Endothelial cell of umbilical vein (primary cell): ENCODE data around the gene ADTRP.

Experiments
- EZH2 ChIP-seq: IDR thresholded peaks from 2 replicates; pipeline ENCODE4 v1.6.1; 2012; ENCODE audit warnings: borderline replicate concordance, low read depth, mild to moderate bottlenecking, moderate library complexity, low read length, inconsistent platforms; ENCODE audit not compliant: severe bottlenecking
- JUN ChIP-seq: IDR thresholded peaks from 2 replicates; pipeline ENCODE4 v1.6.1; 2011; ENCODE audit warnings: borderline replicate concordance, low read depth; ENCODE audit not compliant: insufficient read length, insufficient read depth
- MYC ChIP-seq: IDR thresholded peaks from one replicate; pipeline ENCODE4 v1.6.1; 2011; ENCODE audit warnings: mild to moderate bottlenecking, low read depth, low read length
- POLR2AphosphoS5 ChIP-seq: IDR thresholded peaks from 2 replicates; pipeline ENCODE4 v1.6.1; 2012; ENCODE audit warnings: low read depth, mild to moderate bottlenecking, control low read depth, low read length, moderate library complexity; ENCODE audit not compliant: insufficient read depth
- TF ChIP-seq, protein P1 (sequence below), 2 donors: IDR thresholded peaks; 1 replicate in 1 of 2; 2 replicates in 1 of 2; pipeline ENCODE4 v1.5.1; 2011; ENCODE audit warnings: low read length in 2 of 2, mild to moderate bottlenecking in 2 of 2, moderate library complexity in 2 of 2, control low read depth in 1 of 2, inconsistent platforms in 1 of 2, low read depth in 1 of 2; ENCODE audit not compliant: insufficient read depth in 1 of 2; ENCODE audit errors: extremely low read depth in 1 of 2
- TF ChIP-seq, protein P2 (sequence below): IDR thresholded peaks from 2 replicates; pipeline ENCODE4 v1.6.1; 2011; ENCODE audit not compliant: insufficient read depth, insufficient read length

DNA sequence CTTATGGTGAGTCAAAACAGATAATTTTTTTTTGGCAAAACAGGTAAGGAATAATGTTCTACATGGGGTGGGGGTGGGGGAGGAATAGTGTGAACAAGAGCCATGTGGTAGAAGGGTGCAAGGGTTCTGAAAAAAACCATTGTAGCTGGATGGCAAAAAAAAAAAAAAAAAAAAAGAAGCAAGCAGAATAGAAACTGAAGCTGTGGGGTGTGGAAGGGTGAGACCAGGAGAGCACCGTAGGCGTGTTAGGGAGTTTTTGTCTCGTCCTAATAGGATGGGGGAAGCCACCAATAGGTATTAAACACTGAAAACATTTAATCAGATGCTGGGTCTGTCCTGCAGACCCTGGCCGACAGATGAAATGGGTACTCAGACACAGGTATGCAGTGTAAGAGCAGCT, 110.1 kb downstream of the ADTRP start:
- TF ChIP-seq, protein P1, sequence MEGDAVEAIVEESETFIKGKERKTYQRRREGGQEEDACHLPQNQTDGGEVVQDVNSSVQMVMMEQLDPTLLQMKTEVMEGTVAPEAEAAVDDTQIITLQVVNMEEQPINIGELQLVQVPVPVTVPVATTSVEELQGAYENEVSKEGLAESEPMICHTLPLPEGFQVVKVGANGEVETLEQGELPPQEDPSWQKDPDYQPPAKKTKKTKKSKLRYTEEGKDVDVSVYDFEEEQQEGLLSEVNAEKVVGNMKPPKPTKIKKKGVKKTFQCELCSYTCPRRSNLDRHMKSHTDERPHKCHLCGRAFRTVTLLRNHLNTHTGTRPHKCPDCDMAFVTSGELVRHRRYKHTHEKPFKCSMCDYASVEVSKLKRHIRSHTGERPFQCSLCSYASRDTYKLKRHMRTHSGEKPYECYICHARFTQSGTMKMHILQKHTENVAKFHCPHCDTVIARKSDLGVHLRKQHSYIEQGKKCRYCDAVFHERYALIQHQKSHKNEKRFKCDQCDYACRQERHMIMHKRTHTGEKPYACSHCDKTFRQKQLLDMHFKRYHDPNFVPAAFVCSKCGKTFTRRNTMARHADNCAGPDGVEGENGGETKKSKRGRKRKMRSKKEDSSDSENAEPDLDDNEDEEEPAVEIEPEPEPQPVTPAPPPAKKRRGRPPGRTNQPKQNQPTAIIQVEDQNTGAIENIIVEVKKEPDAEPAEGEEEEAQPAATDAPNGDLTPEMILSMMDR (IDR thresholded peaks at IDR 0.05; ENCODE audit: extremely low read depth in 1 of 2, insufficient read depth in 1 of 2, low read depth in 1 of 2, low read length in 2 of 2), result no peak
- TF ChIP-seq POLR2AphosphoS5, result no peak
- no peak for TF ChIP-seq JUN
- TF ChIP-seq MYC, result no peak
- no peak for TF ChIP-seq EZH2
- TF ChIP-seq, protein P2, sequence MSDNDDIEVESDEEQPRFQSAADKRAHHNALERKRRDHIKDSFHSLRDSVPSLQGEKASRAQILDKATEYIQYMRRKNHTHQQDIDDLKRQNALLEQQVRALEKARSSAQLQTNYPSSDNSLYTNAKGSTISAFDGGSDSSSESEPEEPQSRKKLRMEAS, result no peak
